ENCODE measurements around the gene RAB34. TPM values are rescaled to one million over a fixed set of nuclear protein-coding genes. Genes with fewer than 3 reads are reported as not detected.

RAB34 gene
- total RNA-seq, 2 donors from 2014 or later: 6.2 to 14.0 TPM

GRCh38 chr17:28702752-28703150, 14.9 kb downstream of the RAB34 start:
- intact Hi-C loops (cut with DNase I): no loop called here
- no peaks in the 10 kb centered on the region for H3K9me3 ChIP-seq
- DNase-seq: no peak
- peaks cover 25% of the 10 kb centered on the region for H3K36me3 ChIP-seq
- TF ChIP-seq CTCF (IDR thresholded peaks at IDR 0.05): no peak
- no peaks in the 10 kb centered on the region for H3K27me3 ChIP-seq
- H3K4me1 ChIP-seq: no peaks in the 10 kb centered on the region
- no peak overlapping the region for H3K9ac ChIP-seq (ENCODE audit: low read depth in 2 of 2, low read length in 2 of 2)
- H3K4me3 ChIP-seq: no peak overlapping the region
- no peak overlapping the region for H3K27ac ChIP-seq

- TF ChIP-seq CTCF (IDR thresholded peaks at IDR 0.05): no peak
- no peaks in the 10 kb centered on the region for H3K4me1 ChIP-seq
These were observed 15.5 kb downstream of the RAB34 start for GRCh38 chr17:28702026-28702751.

GRCh38 chr17:28700830-28701492, 16.7 kb downstream of the RAB34 start:
- intact Hi-C loops (cut with DNase I): no loop called here
- Histone ChIP-seq H3K36me3 (peaks cover 38% of the 10 kb centered on the region), H3K4me3 (no peak overlapping the region), H3K4me1 (no peaks in the 10 kb centered on the region), H3K9ac (ENCODE audit: low read depth in 2 of 2, low read length in 2 of 2) (no peak overlapping the region), H3K27ac (no peak overlapping the region), H3K9me3 (no peaks in the 10 kb centered on the region), H3K27me3 (no peaks in the 10 kb centered on the region)
- no peak for TF ChIP-seq CTCF (IDR thresholded peaks at IDR 0.05)
- no peak for DNase-seq

More at GRCh38 chr17:28702026-28702751, 15.5 kb downstream of the RAB34 start:
- Histone ChIP-seq H3K36me3 (peaks cover 30% of the 10 kb centered on the region), H3K4me3 (no peak overlapping the region), H3K9me3 (no peaks in the 10 kb centered on the region), H3K27me3 (no peaks in the 10 kb centered on the region), H3K27ac (no peak overlapping the region), H3K9ac (ENCODE audit: low read depth in 2 of 2, low read length in 2 of 2) (no peak overlapping the region)
- intact Hi-C loops (cut with DNase I): no loop called here
- no peak for DNase-seq

- no peak for TF ChIP-seq CTCF (IDR thresholded peaks at IDR 0.05)
- no peaks in the 10 kb centered on the region for H3K4me1 ChIP-seq
- H3K27me3 ChIP-seq: no peaks in the 10 kb centered on the region
- no peak overlapping the region for H3K9ac ChIP-seq (ENCODE audit: low read depth in 2 of 2, low read length in 2 of 2)
- intact Hi-C loops (cut with DNase I): no loop called here
- H3K4me3 ChIP-seq: no peak overlapping the region
- H3K27ac ChIP-seq: no peak overlapping the region
- no peaks in the 10 kb centered on the region for H3K9me3 ChIP-seq
- no peak for DNase-seq
- H3K36me3 ChIP-seq: peaks cover 42% of the 10 kb centered on the region
These were observed 17.4 kb downstream of the RAB34 start for GRCh38 chr17:28700278-28700677.

- intact Hi-C loops (cut with DNase I): no loop called here
- Histone ChIP-seq H3K4me1 (no peaks in the 10 kb centered on the region), H3K36me3 (peaks cover 42% of the 10 kb centered on the region), H3K27me3 (no peaks in the 10 kb centered on the region), H3K27ac (peak overlapping the region; percentile 59), H3K9me3 (no peaks in the 10 kb centered on the region), H3K9ac (ENCODE audit: low read depth in 2 of 2, low read length in 2 of 2) (peak overlapping the region; percentile 36 to 53), H3K4me3 (no peak overlapping the region)
- DNase-seq: peak; percentile 91
- no peak for TF ChIP-seq CTCF (IDR thresholded peaks at IDR 0.05)
These were observed 19.3 kb downstream of the RAB34 start for GRCh38 chr17:28698253-28698941.

All from colonic mucosa (tissue), 4 donors.